Posterior cingulate gyrus (tissue), 11 donors: ENCODE measurements around the gene RBM42.
"Not testable (repeated sequence)": the region's sequence is repeated elsewhere in the genome, so short reads cannot be mapped to it uniquely, and the experiment has no call there.

ENCODE experiments used
- DNase-seq, 10 donors: peaks; one replicate each; pipeline versions ENCODE4 v3.0.0 to v3.0.0-alpha.2; 2020 to 2021; ENCODE audit warnings: mixed read lengths in 3 of 10
- intact Hi-C: fragments of 100-400 bp; cut with DNase I; formaldehyde crosslinking; loops from one replicate; pipeline ENCODE4 v1.15.1; 2023

RBM42 gene

DNA sequence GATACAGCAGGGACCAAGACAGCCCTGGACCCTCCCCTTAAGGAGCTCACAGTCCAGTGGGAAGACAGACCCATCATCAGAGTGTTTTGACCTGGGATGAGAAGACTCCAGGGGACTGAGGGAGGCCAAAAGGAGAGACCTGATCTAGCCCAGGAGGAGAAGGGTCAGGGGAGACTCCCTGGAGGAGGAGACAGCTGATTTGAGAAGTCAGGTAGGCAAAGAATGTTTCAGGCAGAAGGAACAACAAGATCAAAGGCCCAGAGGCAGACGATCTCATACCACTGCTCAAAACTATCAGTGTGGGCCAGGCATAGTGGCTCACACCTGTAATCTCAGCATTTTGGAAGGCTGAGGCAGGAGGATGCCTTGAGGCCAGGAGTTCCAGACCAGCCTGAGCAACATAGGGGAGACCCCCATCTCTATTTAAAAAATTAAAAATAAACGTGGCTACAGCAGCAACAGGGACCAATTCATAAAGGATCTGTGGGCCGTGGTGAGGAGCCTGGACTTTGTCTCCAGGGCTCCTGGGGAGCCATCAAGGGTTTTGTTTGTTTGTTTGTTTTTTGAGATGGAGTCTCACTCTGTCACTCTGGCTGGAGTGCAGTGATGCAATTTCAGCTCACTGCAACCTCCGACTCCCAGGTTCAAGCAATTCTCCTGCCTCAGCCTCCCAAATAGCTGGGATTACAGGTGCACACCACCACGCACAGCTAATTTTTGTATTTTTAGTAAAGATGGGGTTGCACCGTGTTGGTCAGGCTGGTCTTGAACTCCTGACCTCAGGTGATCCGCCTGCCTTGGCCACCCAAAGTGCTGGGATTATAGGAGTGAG is 17.1 kb downstream of the RBM42 start:
- no peak for DNase-seq
- intact Hi-C loops, result no loop called here

DNA sequence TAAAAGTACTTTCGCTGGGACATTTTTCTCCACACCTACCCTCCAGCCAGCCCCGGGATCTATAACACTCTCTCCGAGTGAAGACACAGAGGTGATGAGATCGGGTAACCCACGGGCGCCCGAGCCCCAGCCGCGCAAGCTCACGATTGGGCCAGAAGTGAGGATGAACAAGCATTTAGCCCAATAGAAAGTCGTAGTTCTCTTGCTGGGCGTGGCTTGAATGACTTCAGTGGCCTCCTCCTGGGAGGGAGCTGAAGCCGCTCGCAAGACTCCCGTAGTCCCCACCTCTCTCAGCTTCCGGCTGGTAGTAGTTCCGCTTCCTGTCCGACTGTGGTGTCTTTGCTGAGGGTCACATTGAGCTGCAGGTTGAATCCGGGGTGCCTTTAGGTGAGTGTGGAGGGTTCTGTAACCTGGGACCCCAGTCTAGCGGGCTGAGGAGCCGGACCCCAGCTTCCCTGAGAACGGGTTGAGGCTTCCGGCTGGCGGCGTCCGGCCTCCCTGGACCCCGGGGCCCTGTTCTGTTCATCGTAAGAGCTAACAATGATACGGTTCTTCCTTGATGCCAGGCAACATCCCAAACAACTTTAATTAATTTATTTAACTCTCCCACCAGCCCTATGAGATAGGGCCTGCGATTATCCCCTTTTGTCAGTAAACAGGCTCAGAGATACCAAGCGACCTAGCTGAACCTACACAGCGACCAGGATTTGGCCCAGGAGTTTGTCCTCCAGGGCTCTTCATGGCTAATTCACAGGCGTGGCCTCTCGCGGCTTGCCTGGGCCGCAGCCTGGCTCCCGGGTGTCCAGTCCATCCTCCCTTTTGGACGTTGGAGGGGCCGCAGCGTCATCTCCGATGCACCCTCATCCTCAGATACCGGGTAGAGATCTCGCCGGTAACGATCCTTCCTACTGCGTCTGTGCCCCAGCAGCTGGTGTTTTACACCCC is 19.5 kb downstream of the RBM42 start, which contains the start of gene COX6B1:
COX6B1 (plus strand) TSS at position 307 of the 945 bp plus-strand sequence. CDS start 2,921 bp downstream, outside the sequence.
- peak; percentile 92 to 99 (median 96) for DNase-seq
- intact Hi-C loops, result no loop called here

DNA sequence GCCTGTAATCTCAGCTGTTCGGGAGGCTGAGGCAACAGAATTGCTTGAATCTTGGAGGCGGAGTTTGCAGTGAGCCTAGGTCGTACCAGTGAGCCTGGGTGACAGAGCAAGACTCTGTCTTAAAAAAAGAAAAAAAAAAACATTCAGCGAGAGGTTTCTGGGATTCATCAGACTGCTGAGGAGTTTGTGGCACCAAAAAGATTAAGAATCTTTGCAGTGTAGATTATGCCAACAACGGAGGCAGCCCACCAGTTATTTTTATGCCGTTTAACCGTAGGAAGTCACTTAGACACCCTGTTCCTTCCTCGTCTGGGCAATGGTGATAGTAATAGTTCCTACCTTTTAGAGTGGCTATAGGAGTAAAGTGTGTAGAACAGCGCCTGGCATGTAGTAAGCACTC is 21.7 kb downstream of the RBM42 start:
- intact Hi-C loops, result no loop called here
- DNase-seq, result no peak

DNA sequence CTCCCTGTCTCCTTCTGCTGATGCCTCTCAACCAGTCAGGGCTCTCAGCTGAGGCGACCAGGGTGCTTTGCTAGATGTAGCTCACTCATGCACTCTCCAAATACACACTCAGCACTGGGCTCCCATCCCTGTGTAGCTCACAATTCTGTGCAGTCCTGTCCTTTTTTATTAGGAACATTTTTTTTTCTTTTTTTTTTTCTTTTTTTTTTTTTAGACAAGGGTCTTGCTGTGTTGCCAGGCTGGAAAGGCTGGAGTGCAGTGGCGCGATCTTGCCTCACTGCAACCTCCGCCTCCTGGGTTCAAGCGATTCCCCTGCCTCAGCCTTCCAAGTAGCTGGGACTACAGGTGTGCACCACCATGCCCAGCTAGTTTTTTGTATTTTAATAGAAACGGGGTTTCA is 26.0 kb downstream of the RBM42 start:
- intact Hi-C loops, DNase-seq: not testable (repeated sequence)

DNA sequence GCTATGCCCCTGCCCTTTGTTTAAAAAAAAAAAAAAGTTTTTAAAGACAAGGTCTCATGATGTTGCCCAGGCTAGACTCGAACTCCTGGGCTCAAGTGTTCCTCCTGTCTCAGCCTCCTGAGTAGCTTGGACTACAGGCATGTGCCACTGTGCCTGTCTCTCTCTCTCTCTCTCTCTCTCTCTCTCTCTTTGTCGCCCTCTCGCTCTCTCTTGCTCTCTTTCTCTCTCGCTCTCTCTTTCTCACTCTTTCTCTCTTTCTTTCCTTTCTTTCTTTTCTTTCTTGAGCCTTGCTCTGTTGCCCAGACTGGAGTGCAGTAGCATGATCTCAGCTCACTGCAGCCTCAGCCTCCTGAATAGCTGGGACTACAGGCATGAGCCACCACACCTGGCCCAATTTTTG is 26.8 kb downstream of the RBM42 start:
- intact Hi-C loops, result no loop called here

DNA sequence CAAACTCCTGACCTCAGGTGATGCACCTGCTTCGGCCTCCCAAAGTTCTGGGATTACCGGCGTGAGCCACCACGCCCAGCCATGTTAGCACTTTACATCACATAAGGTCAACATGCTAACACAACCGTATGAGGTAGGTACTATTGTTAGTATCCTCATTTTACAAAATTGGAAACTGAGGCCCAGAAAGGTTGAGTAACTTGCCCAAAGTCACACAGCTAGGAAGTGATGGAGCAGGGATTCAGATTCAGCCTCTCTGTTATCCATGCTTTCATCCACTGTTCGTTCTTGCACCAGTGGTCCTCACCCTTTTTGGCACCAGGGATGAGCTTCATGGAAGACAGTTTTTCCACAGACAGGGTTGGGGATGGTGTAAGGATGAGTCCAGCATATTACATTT is 27.9 kb downstream of the RBM42 start:
- intact Hi-C loops, result no loop called here

More for the DNA sequence above, 26.8 kb downstream of the RBM42 start:
- DNase-seq, result no peak

DNA sequence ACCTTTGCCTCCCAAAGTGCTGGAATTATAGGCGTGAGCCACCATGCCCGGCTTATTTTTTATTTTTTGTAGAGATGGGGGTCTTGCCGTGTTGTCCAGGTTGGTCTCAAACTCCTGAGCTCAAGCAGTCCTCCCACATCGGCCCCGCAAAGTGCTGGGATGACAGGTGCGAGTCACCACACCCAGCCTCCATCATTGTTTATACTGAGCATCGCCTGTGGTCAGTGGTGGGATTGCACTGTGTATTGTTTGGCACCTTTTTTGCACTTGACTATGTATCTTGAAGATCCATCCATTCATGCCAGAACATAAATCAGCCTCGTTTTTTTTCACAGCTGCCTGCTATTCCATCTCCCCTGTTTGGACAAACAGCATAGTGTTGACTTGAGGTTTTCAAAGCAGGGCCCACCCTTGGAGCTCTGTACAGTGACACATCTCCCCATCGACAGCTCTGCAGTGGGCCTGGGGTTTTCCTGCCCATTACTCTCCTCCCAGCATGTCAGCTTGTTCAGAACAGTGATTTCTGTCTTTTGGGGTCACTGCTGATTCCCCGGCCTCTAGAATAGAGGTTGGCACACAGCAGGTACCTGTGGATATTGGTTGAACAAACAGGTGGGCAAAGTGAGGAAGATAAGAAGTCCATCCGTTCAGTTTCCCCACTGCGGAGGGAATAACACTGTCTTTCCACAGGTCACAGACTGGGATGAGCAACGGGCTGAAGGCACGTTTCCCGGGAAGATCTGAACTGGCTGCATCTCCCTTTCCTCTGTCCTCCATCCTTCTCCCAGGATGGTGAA is 29.3 kb downstream of the RBM42 start:
- intact Hi-C loops, result no loop called here
- DNase-seq, result no peak

More for the DNA sequence above, 27.9 kb downstream of the RBM42 start:
- DNase-seq, result no peak

DNA sequence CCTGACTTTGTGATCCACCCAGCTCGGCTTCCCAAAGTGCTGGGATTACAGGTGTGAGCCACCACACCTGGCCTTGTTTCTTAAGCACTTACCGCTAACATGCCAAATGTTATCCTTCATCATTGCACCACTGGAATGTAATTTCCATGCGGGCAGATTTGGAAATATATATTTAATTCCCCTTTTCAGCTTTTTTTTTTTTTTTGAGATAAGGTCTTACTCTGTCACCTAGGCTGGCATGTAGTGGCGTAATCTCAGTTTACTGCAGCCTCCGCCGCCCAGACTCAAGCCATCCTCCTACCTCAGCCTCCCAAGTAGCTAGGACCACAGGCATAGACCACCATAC is 33.1 kb downstream of the RBM42 start:
- intact Hi-C loops, result no loop called here
- DNase-seq, result no peak

DNA sequence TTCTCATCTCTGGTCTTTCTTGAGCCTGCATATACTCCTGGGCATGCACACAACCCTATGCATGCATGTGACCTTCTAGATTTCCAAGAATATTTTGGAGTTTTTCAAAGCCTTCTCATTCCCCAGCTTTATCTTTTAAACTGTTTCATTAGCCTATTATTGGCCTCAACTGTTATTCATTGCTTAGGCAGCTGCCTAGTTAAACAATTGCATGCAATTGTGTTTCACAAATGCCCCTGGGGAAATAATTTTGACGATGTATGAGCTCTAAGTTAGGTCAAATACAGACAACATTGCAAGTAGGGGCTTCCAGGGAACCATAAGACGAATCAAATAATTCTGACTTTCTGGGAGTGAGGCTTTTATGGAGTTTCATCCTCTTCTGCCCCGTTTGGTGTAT is 35.1 kb downstream of the RBM42 start:
- intact Hi-C loops, result no loop called here
- no peak for DNase-seq

DNA sequence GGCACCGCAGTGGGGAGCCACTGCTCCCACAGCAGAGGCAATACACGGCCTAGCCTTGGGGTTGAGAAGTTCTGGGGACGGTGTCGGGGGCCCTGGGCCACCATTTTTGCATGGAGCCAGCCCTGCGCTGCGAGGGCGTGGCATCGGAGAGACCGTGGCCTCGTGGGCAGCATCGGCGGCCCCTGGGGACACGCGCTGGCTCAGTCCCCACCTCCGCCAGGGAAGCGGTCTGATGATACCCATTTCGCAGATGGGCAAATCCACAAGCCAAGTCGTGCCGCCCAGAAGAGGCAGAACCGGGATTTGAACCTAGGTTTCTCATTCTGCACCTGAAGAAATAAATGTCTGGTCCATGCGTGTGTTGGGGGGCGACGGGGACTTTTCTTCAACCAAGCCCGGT is 36.3 kb downstream of the RBM42 start:
- intact Hi-C loops, result no loop called here
- DNase-seq, result no peak

DNA sequence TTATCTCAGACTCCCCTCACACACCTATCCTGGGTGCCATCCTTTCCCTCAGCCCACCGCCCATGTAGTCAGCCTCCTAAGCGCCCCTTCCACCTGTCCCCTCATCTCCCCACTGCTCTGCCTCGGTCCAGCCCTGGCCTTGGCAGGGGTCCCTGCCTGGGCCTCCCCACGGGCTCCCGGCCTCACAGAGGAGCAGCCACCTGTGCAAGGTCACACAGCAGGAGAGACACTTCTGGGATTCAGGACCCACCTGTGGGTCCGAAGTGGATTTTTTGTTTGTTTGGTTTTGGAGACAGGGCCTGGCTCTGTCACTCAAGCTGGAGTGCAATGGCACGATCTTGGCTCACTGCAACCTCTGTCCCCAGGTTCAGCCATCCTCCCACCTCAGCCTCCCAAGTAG is 36.8 kb downstream of the RBM42 start:
- no peak for DNase-seq
- intact Hi-C loops, result no loop called here

DNA sequence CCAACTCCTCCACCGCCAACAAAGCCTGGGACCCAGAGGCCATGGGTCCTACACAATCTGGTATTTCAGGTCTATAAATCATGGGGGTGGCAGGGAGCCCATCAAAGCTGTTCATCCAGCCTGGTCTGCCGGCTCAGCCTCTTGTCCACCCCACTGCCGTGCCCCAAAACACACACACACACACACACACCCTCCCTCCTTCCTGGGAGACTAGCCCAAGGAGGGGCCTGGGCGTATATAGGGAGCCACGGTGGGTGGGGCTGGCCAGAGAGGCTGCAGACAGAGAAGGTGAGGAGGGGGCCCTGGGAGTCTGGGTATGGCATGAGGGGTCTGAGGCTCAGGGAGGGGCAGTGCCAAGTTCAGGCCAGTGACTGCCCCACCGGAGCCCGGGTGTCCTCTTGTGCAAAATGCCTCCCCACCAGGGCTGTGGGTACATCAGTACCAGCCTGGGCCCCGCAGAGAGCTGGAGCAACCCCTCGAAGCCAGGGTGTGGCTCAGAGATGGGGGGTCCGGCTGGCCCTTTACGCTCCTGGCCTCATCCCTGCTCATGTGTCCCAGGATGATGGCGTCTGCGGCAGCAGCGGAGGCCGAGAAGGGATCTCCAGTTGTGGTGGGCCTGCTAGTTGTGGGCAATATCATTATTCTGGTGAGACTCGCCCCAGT is 37.5 kb downstream of the RBM42 start, which contains the start of gene UPK1A:
UPK1A (plus strand) TSS at position 267 of the 663 bp plus-strand sequence; CDS start at position 563, 296 bp downstream.
- no peak for DNase-seq
- intact Hi-C loops, result no loop called here

DNA sequence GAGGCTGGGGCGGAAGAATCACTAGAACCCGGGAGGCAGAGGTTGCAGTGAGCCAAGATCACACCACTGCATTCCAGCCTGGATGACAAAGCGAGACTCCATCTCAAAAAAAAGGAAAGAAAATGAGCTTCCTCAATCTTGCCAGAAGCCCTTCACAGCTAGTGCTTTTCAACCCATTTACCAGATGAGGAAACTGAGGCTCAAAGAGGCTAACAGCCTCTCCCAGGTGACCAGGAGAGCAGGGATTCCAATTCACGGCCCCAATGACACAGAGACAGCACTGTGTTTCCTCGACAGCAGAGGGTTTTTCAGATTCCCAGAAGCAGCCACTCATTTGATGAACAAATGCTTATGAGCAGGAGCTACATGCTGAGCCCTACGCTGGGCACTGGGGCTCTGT is 40.7 kb downstream of the RBM42 start:
- intact Hi-C loops, result no loop called here
- no peak for DNase-seq

DNA sequence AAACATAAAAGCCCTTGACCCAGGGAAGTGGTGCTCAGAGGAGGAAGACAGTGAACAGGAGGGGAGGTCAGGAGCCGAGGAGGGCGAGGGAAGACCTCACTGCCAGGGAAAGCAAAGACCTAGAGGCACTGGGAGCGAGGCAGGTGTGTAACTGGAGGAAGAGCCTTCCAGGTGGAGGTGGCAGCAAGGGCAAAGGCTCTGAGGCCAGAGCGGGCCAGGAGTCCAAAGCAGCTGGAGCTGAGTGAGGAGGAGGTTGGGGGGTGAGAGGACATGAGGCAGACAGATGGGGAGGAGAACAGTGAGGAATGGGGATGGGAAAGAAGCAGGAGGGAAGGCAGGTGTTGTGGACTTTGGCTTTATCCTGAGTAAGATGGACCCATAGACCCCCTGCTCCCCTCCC is 41.1 kb downstream of the RBM42 start:
- no peak for DNase-seq
- intact Hi-C loops, result no loop called here

DNA sequence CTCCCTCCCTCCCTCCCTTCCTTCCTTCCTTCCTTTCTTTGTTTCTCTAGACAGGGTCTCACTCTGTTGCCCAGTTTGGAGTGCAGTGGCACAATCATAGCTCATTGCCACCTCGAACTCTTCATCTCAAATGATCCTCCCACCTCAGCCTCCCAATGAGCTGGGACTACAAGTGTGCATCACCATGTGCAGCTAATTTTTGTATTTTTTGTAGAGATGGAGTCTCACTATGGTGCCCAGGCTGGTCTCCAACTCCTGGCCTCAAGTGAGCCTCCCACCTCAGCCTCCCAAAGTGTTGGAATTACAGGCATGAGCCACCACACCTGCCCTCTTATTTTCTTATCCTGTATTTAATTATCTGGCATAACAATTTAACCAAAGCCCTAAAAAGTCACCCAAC is 41.9 kb downstream of the RBM42 start:
- intact Hi-C loops, result no loop called here
- no peak for DNase-seq

DNA sequence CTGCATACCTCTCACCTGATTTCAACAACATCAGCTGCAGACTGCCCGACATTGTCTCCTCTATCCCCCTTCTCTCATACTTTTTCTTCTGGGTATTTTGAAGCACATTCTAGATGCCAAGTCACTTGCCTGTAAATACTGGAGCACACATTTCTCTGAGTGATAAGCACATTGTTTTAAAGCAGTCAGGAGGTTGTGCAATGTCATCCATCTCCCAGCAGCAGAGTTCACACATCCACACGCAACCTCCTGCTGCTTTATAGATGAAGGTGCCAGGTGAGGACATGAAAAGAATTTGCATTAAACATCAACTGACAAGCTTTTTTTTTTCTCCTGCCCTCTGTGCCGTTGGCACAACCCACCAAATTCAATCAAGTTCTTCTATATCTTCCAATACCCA is 43.0 kb downstream of the RBM42 start:
- DNase-seq, result no peak
- intact Hi-C loops, result no loop called here

DNA sequence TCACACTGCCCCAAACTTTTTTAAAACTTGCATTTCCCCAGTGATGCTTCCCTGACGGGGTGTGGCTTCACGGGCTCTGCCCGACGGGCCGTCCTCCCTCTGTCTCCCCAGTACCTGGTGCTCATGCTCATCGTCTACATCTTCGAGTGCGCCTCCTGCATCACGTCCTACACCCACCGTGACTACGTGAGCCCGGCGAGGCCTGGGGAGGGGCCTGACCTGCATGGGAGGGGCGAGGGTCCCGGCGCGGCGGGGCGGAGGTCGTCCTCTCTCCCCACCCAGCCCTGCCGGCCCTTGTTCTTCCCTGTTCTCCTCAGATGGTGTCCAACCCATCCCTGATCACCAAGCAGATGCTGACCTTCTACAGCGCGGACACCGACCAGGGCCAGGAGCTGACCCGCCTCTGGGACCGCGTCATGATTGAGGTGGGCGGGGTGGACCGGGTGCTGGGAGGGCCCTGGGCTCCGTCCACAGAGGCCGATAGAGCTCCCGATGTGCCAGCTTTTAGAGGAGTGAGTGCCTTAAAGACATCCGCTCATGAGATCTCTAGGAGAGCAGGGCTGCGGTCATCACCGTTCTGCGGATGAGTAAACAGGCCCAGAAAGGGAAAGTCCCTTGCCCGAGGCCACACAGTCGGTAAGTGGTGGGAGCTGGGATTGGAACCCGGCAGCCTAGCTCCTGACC is 44.4 kb downstream of the RBM42 start:
- DNase-seq, result no peak
- intact Hi-C loops, result no loop called here

DNA sequence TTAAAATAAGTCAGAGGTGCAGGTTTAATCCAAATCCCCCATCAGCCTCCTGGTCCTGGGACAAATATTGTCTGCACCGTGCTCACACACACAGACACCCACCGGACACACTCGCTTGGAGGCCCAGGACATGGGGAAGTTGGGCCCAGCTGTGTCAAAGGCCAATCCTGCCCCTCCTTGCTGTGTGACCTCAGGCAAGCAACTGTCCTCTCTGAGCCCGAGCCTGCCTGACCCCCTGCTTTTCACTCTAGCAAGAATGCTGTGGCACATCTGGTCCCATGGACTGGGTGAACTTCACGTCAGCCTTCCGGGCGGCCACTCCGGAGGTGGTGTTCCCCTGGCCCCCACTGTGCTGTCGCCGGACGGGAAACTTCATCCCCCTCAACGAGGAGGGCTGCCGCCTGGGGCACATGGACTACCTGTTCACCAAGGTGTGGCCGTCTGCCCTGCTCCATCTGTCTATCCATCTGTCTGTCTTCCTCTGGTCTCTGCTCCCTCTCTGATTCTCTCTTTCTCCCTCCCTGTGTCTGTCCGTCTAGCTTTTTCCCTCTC is 46.8 kb downstream of the RBM42 start:
- intact Hi-C loops, result no loop called here
- DNase-seq, result no peak
